ENCODE data around the gene SMIM17.

SMIM17 gene

GRCh38 chr19:56642711-56643459, at the start of gene SMIM17:
TSS of gene SMIM17 (plus strand) at chr19:56643159. CDS start at chr19:56645668, 2,509 bp downstream.
- H3K9me3 ChIP-seq (ENCODE audit: severe bottlenecking): no peaks in the 10 kb centered on the region
- H3K27me3 ChIP-seq (ENCODE audit: insufficient read depth, low read depth, severe bottlenecking): no peaks in the 10 kb centered on the region
- peak within 1 kb of the TSS; percentile 63 for H3K4me3 ChIP-seq (ENCODE audit: low read depth, low read length)
- DNase-seq: peak; percentile 19
- no peak for TF ChIP-seq CTCF (IDR thresholded peaks at IDR 0.05; ENCODE audit: low read depth, low read length)
- H3K27ac ChIP-seq: no peak within 1 kb of the TSS
- no peaks in the 10 kb centered on the region for H3K36me3 ChIP-seq

DNA sequence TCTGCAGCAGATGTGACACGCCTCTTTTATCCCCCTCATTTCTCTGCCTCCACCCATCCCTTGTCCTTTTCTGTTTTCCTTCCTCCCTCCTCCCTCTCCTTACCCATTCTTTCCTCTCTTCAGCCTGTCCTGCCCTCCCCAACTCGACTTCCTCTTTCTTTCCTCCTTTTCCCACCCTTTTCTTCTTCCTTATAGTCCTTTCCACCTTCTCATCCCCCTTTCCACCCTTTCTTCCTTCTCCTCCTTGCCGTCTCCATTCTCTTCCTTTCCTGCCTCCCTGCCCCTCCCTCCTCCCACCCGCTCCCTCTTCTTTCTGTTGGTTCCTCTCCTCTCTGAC, 48.5 kb upstream of the SMIM17 start:
- H3K27ac ChIP-seq: no peak overlapping the region
- H3K9me3 ChIP-seq (ENCODE audit: severe bottlenecking): peaks cover 3% of the 10 kb centered on the region
- H3K4me3 ChIP-seq (ENCODE audit: low read depth, low read length): no peak overlapping the region

DNA sequence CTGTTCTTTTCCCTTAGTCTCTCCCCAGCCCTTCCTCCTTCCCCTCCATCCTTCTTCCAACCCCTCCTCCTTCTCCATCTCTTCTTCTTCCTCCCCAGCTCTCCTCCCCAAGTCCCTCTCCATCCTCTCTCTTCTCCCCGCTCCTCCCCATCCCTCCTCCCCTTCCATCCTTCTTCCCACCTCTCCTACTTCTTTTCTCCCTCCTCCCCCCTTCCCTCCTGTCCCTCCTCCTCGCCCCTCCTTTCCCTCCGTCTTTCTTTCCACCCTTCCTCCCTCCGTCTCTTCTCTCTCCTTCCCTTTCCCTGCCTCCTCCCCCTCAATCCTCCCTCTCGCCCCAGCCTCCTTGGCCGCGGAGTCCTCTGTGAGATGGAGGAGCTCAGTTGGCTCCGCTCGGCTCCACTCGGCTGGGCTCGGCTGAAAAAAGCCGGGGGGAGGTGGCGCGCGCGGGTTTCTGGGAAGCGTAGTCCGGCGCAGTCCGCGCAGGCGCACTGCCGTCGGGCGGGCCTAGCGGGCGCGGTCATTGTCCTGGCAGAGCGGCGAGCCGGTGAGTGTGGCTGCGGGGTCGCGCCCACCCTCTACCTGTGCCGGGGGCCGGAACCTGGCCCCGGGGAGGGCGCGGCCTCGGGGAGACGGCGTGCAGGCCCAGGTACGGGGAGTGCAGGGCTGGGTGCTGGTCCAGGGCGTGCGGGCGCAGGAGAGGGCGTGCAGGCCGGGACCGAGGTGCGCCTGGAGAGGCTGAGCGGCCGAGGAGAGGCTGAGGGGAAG, 48.0 kb upstream of the SMIM17 start, which contains the start of gene ZNF71:
Gene ZNF71, plus strand, starts transcription at position 520 of the 765 bp plus-strand sequence. CDS start 6,257 bp downstream, outside the sequence.
- Histone ChIP-seq H3K9me3 (ENCODE audit: severe bottlenecking) (peaks cover 3% of the 10 kb centered on the region), H3K4me3 (ENCODE audit: low read depth, low read length) (peak within 1 kb of the TSS; percentile 93), H3K27ac (peak within 1 kb of the TSS; percentile 83), H3K36me3 (peaks cover 24% of the 10 kb centered on the region), H3K27me3 (ENCODE audit: insufficient read depth, low read depth, severe bottlenecking) (no peaks in the 10 kb centered on the region)
- no peak for TF ChIP-seq CTCF (IDR thresholded peaks at IDR 0.05; ENCODE audit: low read depth, low read length)
- DNase-seq: peak; percentile 94

More for the DNA sequence above, 48.5 kb upstream of the SMIM17 start:
- Histone ChIP-seq H3K27me3 (ENCODE audit: insufficient read depth, low read depth, severe bottlenecking) (no peaks in the 10 kb centered on the region), H3K36me3 (peaks cover 24% of the 10 kb centered on the region)
- no peak for DNase-seq
- TF ChIP-seq CTCF (IDR thresholded peaks at IDR 0.05; ENCODE audit: low read depth, low read length): no peak

GRCh38 chr19:56595548-56595899, 47.4 kb upstream of the SMIM17 start:
- no peak for TF ChIP-seq CTCF (IDR thresholded peaks at IDR 0.05; ENCODE audit: low read depth, low read length)
- Histone ChIP-seq H3K9me3 (ENCODE audit: severe bottlenecking) (peaks cover 3% of the 10 kb centered on the region), H3K36me3 (peaks cover 24% of the 10 kb centered on the region), H3K27ac (peak overlapping the region; percentile 83), H3K27me3 (ENCODE audit: insufficient read depth, low read depth, severe bottlenecking) (no peaks in the 10 kb centered on the region), H3K4me3 (ENCODE audit: low read depth, low read length) (peak overlapping the region; percentile 93)
- no peak for DNase-seq

DNA sequence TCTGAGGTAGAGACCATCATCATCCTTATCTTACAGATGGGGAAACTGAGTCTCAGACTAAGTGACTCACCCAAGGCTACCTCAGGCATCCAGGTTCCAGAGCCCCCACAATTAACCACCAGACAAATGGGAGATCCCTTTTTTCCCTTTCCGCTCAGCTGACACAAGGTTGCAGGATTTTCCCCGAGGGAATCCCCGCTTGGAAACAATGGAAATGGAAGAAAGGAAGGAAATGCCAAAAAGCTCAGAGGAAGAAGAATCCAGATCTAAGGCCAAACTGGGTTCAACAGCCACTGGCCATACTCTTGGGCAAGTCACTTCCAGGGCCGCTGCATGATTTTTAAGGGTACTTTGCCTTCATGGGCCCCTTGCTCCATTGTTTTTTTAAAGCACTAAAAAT, 46.3 kb upstream of the SMIM17 start:
- Histone ChIP-seq H3K4me3 (ENCODE audit: low read depth, low read length) (no peak overlapping the region), H3K36me3 (peaks cover 35% of the 10 kb centered on the region), H3K9me3 (ENCODE audit: severe bottlenecking) (peaks cover 3% of the 10 kb centered on the region), H3K27ac (no peak overlapping the region), H3K27me3 (ENCODE audit: insufficient read depth, low read depth, severe bottlenecking) (no peaks in the 10 kb centered on the region)
- no peak for TF ChIP-seq CTCF (IDR thresholded peaks at IDR 0.05; ENCODE audit: low read depth, low read length)
- DNase-seq: no peak
